Caki2 (cell line): ENCODE measurements around the gene MRPS23. TPM values are rescaled to one million over a fixed set of nuclear protein-coding genes. Genes with fewer than 3 reads are reported as not detected.

Experiments used
- DNase-seq: peaks from one replicate; pipeline ENCODE4 v3.0.0-alpha.2; 2015; ENCODE audit warnings: low read depth
- in situ Hi-C: cut with HindIII; loops from 2 replicates; pipeline ENCODE4 v1.10.0; 2016; ENCODE audit warnings: low sequenced_read_pairs, low pct_unique_long_range_greater_than_20kb, mixed read lengths
- total RNA-seq: library from RNA; depleted of rRNA; stranded (reverse); fragments of >200 nt; shearing (Covaris generic); gene quantifications from 2 replicates; pipeline ENCODE4 v1.2.3, GENCODE V29; 2014; ENCODE audit warnings: low replicate concordance

The MRPS23 gene
- total RNA-seq, 1 experiment from 2014 or later: 71.5 TPM

DNA sequence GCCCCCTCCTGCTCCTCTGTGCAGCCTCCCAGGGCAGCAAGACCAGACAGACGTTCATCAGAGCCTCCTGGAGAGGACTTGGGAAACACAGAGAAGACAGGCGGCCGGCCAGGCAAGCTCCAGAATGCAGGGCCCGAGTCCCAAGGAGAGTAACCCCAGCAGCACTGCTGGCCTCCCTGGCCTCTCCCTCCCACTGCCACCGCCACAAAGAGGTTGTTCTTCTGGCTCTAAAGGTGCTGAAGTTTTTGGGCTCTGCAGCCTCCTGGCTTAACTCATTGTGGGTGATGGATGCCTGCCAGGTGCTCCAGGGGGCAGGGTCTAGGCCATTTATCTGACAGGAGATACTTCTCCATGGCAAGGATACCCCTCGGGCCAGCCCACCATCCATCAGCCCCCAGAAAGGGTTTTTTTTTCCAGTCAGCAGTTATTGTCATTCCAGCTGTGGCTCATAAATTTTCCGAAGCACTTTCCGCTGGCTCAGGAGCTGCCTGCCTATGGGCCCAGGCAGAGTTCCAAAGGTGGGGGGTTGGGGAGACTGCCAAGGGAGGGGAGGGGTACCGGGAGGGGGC is 32.0 kb upstream of the MRPS23 start:
- no peak for DNase-seq
- in situ Hi-C loops: no loop called here

DNA sequence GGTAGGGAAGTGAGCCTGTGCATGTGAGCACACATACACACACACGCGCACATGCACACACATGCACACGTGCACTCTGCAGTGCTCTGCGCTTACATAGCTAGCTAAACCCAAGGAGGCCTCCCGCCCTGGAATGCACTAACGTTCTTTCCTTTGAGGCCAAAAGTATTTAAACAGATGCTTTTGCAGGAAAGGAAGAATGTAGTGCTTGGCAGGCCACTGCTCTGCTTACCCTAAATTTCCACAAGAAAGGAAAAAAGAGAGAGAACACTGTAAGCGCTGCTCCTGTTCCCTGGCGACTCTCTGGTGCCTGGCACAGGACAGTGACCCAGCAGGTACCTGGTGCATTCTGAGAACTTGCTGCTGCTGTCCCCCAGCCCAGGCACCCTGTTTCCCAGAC is 31.3 kb upstream of the MRPS23 start:
- no peak for DNase-seq
- in situ Hi-C loops: no loop called here

DNA sequence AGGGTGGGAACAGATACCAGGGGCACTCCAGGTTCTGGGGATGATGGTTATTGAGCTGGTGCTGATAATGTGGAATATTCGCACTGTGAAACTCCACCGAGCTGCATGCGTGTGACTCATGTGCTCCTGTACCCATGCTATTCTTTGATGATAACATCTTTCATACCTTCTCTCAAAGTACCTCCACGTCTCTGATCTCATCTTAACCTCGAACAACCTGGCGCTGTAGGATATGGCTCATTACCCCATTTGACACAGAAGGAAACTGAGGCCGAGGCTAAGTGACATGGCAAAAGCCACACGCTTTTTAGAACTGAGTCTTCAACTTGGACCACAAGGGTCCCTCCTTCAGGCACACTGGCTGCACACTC is 30.2 kb upstream of the MRPS23 start:
- in situ Hi-C loops: no loop called here
- no peak for DNase-seq

DNA sequence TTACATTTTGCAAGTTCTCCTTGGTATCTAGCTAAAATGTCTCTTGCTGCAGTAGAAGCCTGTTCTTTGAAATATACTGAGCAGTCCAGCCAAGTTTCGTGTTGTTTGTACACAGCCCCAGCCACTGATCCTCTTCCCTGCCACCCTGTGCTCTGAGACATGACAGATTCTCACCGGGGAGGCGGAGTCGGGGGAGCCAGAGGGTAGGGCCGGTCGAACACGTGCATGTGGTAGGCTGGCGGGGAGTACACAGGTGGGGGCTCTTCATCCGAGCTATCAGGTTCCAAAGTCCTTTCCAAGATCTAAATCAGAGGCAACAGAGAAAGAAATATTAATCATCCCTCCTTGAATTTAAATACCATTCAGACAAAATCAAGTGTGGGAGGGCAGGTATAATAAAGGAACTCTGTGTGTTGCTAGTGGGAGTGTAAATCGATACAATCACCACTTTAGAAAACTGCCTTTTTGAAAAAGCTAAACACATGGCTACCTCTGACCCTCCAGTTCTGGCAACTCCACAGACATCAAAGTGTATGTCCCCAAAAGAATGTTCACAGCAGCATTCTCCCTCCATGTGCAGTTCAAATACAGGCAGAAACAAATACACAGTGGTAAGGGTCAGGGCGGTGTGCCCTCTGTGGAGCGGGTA is 29.7 kb upstream of the MRPS23 start:
- in situ Hi-C loops: no loop called here
- DNase-seq: peak; percentile 34

DNA sequence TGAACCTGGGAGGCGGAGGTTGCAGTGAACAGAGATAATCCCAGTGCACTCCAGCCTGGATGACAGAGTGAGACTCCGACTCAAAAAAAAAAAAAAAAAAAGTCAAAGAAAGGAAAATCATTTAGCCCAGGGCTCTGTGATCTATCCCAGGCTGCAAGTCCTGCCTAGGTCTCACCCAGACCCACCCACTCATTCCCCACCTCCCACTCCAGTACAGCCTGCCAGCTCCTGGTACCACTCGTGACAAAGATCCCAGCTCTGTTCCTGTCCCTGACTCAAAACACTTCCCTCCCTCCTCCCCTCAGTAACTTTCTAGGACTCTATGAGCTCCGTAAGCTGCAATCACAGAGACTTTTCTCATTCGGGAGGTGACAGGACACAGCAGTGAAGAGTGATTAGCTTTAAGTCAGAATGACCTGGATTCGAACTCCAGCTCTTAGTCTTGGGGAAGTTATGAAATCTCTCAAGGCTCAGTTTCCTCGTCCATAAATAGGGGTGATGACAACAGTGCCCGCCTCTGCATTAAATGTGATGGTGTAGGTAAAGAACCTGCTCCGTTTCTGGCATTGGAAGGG is 28.0 kb upstream of the MRPS23 start:
- in situ Hi-C loops: no loop called here
- DNase-seq: no peak

DNA sequence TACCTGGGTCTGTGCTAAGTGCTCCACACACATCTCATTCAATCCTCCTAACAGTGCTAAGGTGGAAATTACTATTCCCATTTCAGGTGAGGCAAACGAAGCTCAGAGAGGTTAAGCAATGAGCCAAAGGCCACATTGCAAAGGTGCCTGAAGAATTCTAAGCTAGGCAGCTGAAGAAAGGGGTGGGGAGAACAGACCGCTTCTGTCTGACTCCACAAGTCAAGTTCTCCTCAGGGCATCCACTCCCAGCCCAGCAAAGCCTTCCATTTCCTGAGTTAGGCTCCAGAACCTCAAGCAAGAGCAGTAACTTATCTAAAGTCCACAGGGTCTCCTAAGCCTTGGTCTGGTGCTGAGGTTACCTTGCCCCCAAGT is 27.0 kb upstream of the MRPS23 start:
- in situ Hi-C loops: no loop called here
- no peak for DNase-seq

DNA sequence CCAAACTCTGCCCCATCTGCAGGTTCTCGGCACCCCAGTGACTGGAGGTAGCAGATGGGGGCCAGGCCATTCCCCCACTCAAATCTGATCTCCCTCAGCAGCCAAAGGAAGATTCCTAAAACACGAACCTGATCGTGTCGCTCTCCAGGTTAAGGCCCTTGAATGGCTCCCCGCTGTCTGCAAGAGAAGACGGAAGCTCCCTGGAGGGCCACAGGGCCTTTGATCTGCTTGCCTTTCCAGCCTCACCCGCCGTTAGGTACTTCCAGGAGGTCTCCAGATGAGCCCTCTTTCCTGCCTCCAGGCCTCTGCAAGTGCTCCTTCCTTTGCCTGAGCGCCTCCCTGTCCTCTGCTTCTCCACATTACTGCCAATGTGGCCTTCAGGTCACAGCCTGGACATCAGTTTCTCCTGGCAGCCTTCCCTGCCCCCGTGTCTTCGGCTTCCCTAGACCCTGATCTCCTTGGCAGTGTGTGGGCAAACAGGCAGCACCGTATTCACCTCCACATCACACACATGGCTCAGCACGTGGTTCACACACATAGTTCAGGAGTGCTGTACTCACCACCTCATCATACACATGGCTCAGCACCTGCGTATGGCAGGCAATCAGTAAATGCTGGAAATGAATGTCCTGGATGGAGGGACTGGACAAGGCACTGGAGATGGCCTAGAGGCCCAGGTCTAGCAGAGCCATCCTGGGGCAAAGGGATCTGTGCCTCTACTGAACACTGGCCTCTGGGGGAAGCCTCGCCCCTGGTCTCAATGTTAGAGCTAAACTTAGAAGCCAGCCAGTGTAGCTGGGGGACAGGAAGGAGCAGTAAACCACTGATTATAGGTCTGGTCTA is 26.4 kb upstream of the MRPS23 start:
- in situ Hi-C loops: no loop called here
- no peak for DNase-seq

DNA sequence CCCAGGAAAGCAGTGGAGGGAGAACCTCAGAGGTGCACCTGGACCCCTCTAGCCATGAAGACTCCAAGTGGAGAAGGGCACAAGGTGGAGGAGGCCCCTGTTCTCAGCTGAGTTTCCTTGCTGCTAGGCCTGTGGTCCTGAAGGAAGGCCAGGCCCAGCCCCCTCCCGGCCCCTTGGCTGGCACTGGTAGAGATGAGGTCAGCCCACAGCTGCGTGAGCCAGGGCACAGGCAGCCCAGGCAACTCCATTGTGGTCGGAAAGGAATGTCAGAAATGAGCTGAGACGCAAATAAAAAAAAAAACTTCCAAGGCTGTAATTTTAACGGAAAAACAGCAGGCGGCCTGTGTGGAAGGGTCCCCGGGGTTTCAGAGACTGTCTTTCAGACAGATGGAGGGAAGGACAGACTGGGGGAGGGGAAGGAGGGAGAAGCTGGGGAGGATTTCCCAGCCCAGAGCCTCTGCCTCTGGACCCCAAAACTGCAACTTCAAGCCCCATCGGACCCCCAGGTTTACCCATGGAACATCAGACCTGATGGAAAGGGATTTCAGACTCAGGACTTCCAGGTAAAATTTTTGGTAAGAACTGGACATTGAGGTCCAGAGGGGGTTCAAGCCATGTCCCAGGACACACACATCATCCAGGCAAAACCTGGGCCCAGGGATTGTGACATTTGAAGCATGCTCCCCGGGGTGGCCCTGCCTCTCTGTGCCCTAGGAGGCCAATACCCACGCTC is 25.6 kb upstream of the MRPS23 start:
- DNase-seq: peak; percentile 96
- in situ Hi-C loops: no loop called here

DNA sequence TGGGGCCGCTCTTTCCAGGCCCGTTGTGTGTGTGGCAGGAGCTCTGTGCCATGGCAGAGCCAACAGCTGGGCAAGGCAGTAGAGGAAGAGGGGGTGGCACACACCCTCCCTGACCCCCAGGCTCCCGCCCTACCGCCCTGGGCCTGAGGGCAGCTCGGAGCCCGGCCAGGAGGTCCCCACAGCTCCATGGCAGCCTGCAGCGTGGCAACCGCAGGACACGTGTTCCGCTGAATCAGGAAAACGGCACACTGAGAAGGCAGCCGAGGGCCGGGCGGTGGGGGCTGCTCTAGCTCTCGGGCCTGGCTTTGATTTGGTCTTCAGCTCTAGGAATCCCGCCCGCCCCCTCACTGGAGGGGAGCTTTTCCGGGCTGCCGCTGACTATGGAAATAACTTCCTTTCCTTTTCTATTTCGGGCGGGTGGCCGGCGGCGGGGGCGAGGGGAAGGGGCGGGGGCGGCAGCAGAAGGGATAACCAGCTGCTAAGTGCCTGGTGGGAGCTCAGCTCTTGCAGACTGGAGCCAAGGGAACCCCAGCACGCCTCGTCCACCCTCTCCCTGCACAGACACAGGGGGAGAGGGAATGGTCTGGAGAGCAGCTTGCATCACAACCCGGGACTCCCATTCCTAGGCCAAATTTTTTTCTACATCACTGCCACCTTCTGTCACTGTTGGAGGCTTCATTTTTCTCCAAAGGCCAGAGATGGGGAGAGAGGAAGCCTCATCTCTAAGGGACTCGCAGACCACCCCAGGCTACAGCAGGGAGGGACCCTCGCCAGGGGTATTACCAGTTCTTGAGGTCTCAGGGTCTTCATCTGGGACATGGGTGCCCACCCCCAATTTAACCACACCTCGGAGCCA is 24.8 kb upstream of the MRPS23 start:
- in situ Hi-C loops: no loop called here
- no peak for DNase-seq

DNA sequence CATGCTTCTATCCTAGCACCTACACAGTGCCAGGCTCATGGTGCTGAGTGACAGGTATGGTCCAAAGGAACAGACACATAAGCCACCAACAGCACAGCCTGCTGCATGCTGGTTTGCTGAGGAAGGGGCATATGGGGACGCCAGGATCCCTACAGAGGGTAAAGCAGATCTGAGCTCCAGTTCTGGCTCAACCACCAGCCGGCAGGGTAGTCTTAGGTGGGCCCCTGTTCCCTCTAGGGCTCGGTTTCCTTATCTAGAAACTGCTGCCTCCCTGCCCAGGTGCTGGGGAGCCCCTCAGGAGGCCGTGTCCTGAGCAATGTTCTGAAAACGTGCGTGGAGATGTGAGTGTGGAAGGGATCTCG is 24.2 kb upstream of the MRPS23 start:
- no peak for DNase-seq
- in situ Hi-C loops: no loop called here

DNA sequence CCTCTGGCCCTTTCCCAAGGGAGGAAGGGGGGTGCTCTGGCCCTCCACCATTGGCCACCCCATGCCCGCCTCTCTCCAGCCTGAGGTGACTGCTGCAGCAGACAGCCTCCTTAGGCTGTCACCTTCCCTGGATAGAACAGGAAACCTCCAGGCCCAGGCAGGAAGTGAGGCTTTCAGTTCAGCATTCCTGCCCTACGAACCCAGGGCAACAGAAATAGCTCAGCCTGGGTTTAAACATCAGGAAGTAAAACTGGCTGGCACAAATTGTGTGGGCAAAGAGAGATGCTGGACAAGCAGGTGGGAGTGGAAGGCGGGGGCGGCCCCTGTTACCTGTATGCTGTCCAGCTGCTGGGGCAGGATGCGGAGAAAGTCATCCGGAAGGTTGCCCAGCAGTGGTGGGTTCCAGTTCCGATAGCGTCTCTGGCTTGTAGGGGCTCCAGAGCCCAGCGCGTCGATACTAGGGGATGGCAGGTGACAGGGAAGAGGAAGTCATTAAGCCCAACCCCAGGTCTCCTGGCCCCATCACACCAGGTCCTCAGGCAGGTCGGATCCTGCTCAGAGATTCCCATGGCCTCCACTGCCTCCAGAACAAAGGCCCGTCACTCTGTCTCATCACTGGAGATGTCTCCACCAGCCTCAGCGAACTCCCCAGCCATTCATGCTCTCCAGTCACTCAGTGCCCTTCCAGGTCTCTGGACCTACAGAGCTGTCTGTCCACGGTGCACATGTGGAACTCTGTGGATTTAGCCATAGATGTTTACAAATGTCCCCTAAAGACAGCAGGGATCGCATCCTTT is 23.6 kb upstream of the MRPS23 start:
- in situ Hi-C loops: no loop called here
- DNase-seq: no peak

DNA sequence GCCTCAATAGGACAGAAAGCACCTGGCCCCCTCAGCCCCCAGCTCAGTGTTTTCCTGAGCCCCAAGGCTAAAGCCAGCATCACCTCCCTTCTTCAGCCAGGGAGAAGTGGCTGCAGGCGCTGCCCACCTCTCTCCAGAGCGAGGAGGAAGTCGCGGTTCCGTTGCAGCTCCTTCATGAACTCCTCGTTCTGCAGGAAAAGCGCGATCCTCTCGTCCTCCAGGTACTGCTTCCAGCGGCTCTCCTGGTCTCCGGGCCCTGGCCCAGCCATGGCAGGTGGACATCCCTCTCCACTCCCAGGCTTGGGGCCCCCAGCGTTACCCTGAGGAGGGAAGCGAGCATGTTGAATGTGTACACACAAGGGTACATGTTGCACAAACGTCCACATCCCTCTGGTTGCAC is 22.7 kb upstream of the MRPS23 start:
- DNase-seq: no peak

DNA sequence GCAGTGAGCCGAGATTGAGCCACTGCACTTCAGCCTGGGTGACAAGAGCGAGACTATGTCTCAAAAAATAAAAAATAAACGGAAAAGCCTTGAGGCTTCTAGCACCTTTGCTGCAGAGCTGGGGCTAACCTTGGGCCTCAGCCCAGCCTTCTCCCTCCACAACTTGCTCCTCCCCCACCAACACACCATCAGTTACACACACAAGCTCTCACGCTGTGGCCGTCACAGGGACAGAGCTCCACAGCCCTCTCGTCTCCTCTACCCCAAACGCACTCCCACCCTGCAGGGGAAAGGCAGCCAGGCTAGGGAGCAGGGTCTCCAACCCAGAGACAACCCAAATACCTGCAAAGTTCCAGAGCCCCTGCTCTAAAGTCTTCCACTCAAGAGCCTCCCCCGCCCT is 22.0 kb upstream of the MRPS23 start:
- no peak for DNase-seq
- in situ Hi-C loops: no loop called here

More for the DNA sequence above, 22.7 kb upstream of the MRPS23 start:
- in situ Hi-C loops: no loop called here

DNA sequence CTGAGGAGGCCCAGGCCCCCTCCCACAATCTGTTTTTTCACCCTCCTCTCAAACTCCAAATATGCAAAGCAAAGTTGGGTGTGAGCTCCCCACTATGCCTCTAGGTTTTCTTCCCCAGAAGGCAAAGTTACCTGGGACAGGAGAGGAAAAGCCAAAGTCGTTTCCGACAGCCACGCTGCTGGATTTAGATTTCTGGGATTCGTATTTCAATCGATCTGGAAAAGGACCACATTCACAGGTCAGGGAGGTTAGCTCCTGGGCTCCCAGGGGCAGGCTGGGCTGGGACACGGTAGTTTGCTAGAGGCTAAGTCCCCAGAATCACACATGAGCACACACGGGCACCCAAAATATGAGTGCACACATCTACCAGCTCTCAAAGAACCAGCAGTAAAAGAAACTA is 21.3 kb upstream of the MRPS23 start:
- in situ Hi-C loops: no loop called here
- no peak for DNase-seq

DNA sequence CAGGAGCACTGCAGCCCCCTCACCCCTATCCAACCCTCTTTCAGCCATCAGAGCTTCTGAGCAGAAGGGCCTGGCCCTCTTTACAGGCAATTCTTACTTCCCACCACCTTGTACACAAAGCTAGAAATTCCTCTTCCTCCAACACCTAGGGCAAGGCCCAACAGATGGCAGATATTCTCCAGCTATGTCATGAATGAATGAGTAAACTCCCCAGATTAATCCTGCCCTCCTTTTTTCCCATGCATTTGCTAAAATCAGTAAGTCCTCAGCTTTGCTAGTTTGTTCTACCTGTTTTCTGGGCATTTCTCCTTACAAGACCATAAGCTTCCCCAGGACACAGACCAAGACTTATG is 20.4 kb upstream of the MRPS23 start:
- DNase-seq: no peak
- in situ Hi-C loops: no loop called here

DNA sequence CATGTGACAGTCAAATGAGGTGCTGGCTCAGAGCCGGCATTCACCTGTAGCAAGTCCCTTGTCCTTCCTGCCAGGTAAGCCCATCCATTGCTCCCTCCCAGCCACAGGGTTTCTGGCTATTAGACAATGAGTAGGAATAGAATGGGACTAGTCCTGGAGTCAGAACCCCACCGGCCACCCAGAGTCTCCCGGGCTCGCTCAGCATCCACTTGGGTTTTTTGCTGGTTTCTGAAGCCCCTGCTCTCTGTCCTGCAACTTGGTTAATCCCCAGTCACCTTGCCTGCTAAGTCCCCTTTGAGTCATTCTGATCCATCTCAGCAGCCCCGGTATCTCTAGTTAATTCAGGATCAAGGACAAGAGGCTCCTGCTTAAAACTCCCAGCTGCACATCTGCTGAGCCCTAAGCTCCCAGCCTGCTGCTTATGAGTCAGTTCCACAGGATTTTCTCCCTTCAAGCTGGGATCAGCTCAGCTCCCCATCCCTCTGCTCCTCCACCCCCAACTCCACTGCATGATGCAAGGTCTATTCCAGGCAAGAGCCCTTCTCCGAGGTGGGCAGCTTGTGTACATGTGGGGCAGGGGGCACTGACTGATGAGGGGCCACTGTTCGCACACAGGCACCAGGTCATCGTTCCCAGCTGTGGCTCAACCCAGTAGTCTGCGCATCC is 19.9 kb upstream of the MRPS23 start:
- in situ Hi-C loops: no loop called here
- DNase-seq: no peak
